G401 (cell line): ENCODE measurements around the gene CNTNAP3B. TPM values are rescaled to one million over a fixed set of nuclear protein-coding genes. Genes with fewer than 3 reads are reported as not detected.
A peak's percentile ranks its signal among the peaks of the same experiment; 100 is the strongest.
"Not testable (repeated sequence)": the region's sequence is repeated elsewhere in the genome, so short reads cannot be mapped to it uniquely, and the experiment has no call there.

Experiments used
- DNase-seq: peaks from one replicate; pipeline ENCODE4 v3.0.0-alpha.2; 2015; ENCODE audit warnings: low spot score
- in situ Hi-C: cut with HindIII; loops from 2 replicates; pipeline ENCODE4 v1.10.0; 2016; ENCODE audit warnings: low sequenced_read_pairs, mixed read lengths
- total RNA-seq: library from RNA; depleted of rRNA; stranded (reverse); fragments of >200 nt; shearing (Covaris generic); gene quantifications from 2 replicates; pipeline ENCODE4 v1.2.3, GENCODE V29; 2014; rRNA removed

The CNTNAP3B gene
- total RNA-seq = 6.5 and 10.2 TPM in 2 replicates

DNA sequence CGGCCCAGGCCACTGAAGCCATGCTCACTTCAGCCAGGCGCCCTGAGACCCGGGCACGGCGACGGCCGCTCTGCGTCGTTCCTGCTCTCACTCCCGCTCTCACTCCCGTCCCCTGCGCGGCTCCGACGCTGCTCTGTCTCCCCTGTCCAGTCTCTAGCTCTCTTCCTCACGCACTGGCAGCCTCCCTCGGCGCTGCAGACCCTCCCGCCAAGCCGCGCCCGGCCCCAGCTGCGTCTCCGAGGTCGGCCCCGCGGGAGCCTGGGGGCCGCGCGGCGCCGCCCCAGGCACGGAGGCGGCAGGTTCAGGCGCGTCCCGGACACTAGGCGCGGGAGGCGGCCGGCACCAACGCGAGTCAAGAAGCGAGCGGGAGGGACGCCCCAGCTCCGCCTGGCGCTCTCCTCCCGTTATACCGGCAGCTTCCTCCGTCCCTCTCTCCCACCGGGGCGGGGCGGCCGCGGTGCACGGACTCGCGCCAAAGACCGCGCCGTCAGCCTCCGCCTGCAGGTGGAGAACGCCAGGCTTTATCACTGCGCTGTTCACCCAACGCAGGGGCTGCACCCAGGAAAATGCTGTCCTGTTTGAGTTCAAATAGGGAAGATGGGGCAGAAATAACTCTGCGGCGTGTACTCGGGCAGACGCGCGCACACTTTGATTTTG lies at the start of gene CNTNAP3B:
TSS of gene CNTNAP3B (minus strand) at position 354 of the 657 bp plus-strand sequence. CDS start at position 22, 332 bp downstream.
- DNase-seq, in situ Hi-C loops: not testable (repeated sequence)

DNA sequence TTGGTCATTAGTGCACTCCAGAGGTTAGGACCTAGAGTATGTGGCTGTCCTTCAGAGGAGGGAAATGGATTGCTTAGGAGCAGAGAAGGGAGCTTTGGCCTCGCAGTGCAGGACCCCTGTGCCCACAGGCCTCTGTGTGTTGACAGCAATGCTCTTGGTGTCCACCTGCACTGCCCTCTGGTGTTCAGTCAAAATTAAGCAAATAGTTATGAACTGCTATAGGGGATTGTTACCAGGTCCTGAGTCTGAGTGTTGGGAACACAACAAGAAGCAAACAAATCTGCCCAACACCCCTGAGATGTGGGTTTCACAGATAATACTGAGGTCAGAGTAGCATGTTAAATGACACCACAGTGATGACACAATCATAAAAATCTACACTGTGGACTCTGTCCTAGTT lies 31.1 kb upstream of the CNTNAP3B start:
- in situ Hi-C loops, DNase-seq: not testable (repeated sequence)

GRCh38 chr9:42127056-42127841 lies 2.0 kb downstream of the CNTNAP3B start:
- peak; percentile 2 for DNase-seq
- in situ Hi-C loops = not testable (repeated sequence)

DNA sequence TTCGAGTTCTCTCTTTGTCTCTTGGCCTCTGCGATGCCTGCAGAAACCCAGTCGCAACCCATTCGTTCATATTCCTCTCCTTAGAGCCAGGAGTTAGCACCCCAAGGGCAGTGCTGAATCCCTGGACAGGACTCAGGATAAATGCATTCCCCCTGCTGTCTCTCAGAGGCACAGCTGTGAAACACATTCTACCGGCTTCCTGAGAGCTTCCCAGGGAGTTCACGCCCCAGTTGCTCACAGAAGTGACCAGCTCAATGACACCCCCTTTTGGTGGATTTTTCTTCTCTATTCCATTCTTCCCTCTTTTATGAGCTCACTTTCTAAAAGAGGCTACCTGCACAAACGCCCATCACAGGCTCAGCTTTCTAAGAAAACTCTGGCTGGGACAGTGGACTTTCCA lies 8.2 kb downstream of the CNTNAP3B start:
- DNase-seq, in situ Hi-C loops: not testable (repeated sequence)

GRCh38 chr9:42095929-42096328 lies 33.3 kb downstream of the CNTNAP3B start:
- in situ Hi-C loops, DNase-seq: not testable (repeated sequence)

DNA sequence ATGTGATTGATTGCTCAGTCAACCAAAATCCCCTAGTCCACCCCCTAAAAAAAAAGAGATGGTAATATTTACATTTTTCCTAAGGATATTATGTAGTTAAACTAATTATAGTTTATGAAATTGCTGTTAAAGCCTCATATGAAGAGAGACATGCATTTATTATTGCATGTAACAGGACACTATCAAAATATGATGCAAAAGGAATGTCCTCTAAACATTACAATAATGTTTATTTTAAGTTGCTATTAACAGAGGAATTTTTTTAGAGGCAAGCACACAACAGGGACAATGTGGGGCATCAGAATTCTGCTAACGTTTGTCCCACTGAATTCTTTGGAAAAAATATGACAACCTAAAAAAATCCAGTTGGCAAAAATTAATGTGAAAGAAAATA lies 44.7 kb downstream of the CNTNAP3B start:
- DNase-seq, in situ Hi-C loops: not testable (repeated sequence)

GRCh38 chr9:42083877-42084558 lies 45.2 kb downstream of the CNTNAP3B start:
- DNase-seq, in situ Hi-C loops: not testable (repeated sequence)

GRCh38 chr9:42080376-42080775 lies 48.9 kb downstream of the CNTNAP3B start:
- DNase-seq, in situ Hi-C loops: not testable (repeated sequence)

- DNase-seq, in situ Hi-C loops: not testable (repeated sequence)
Observed at GRCh38 chr9:42074868-42075267, 54.4 kb downstream of the CNTNAP3B start.

- DNase-seq, in situ Hi-C loops: not testable (repeated sequence)
Observed at GRCh38 chr9:42071026-42071425, 58.2 kb downstream of the CNTNAP3B start.

- DNase-seq, in situ Hi-C loops: not testable (repeated sequence)
Observed at GRCh38 chr9:42070035-42070799, 59.0 kb downstream of the CNTNAP3B start.

GRCh38 chr9:42053874-42054273 lies 75.4 kb downstream of the CNTNAP3B start:
- in situ Hi-C loops, DNase-seq: not testable (repeated sequence)

GRCh38 chr9:42050701-42051100 lies 78.5 kb downstream of the CNTNAP3B start:
- DNase-seq, in situ Hi-C loops: not testable (repeated sequence)

GRCh38 chr9:42044422-42045010 lies 84.7 kb downstream of the CNTNAP3B start:
- in situ Hi-C loops, DNase-seq: not testable (repeated sequence)

DNA sequence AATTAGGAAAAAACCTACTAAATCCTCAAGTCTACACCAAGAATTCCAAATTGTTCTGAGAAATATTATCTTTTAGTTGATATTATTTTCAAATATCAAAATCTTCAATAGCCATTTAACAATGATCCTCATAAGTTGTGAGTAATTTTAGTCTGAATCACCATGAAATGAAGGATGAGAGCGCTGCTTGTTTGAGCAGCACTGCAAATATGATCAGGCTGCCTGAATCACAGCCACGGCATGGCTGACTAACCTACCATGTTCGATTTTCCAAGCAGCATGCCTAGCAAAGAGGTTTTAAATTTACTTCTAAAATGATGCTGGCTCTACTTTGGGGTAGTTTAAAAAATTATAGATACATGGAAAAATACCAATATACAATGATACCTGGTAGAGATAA lies 95.7 kb downstream of the CNTNAP3B start:
- in situ Hi-C loops, DNase-seq: not testable (repeated sequence)

GRCh38 chr9:42020639-42021038 lies 108.6 kb downstream of the CNTNAP3B start:
- in situ Hi-C loops, DNase-seq: not testable (repeated sequence)

- not testable (repeated sequence) for DNase-seq
Observed at GRCh38 chr9:42018220-42018922, 110.9 kb downstream of the CNTNAP3B start.

DNA sequence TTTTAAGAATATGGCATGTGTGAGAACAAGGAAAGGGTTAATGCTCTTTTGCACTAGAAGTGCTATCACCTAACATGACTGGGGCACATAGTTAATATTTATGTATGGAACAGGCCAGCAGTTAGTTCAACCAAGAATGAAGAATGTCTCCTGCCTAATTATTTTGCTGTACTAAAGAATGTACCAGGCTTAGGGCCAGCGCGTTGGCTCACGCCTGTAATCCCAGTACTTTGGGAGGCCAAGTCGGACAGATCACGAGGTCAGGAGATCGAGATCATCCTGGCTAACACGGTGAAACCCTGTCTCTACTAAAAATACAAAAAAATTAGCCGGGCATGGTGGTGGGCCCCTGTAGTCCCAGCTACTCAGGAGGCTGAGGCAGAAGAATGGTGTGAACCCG lies 114.9 kb downstream of the CNTNAP3B start:
- in situ Hi-C loops, DNase-seq: not testable (repeated sequence)

More at GRCh38 chr9:42018220-42018922, 110.9 kb downstream of the CNTNAP3B start:
- in situ Hi-C loops = not testable (repeated sequence)
